GM19023 (cell line): ENCODE data around the gene SLC36A3.
"Not testable (repeated sequence)": the region's sequence is repeated elsewhere in the genome, so short reads cannot be mapped to it uniquely, and the experiment has no call there.

Experiments used
- ATAC-seq: cut with Tn5 transposase; IDR thresholded peaks from one replicate; pipeline ENCODE4 v1.9.1; 2021; ENCODE audit warnings: mild to moderate bottlenecking, moderate library complexity; ENCODE audit not compliant: unreplicated experiment

The SLC36A3 gene

DNA sequence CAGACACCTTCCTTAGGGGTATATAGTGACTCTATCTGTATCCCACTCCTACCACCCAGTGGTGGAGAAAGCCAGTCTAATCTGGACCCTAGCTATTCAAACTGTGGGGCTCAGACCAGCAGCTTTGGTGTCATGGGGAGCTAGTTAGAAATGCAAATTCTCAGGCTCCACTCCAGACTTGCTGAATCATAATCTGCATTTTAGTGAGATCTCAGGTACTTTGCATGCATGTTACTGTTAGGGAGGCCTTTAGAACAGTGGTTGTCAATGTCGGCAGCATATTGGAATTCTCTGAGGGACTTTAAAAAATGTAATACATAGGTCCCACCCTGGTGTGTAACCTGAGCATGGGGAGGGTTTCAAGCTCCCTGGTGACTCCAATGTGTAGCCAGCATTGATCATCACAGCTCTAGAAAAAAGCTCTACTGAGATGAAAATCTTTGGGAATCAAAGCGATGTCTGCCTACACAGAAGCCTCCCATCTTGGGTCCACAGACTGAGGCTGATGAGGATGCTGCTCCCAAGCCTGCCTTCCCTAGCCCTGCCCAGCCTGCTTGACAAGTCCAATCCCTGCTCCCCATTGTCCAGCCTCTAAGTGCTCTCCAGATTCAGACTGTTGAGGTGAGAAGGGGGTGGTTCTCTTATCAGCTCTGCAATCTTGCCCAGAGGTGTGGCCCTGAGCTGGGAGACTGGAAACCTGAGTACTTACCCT is 62.5 kb downstream of the SLC36A3 start:
- no peak for ATAC-seq

DNA sequence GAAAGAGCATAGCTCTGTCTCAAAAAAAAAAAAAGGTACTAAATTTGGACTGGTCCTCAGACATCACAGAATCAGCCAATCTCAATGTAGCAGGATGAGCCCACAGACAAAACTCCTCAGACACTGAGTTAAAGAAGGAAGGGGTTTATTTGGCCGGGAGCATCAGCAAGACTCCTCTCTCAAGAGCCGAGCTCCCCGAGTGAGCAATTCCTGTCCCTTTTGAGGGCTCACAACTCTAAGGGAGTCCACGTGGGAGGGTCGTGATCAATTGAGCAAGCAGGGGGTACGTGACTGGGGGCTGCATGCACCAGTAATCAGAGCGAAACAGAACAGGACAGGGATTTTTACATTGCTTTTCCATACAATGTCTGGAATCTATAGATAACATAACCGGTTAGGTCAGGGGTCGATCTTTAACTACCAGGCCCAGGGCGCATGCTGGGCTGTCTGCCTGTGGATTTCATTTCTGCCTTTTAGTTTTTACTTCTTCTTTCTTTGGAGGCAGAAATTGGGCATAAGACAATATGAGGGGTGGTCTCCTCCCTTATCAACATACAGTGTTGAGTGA is 63.2 kb downstream of the SLC36A3 start:
- not testable (repeated sequence) for ATAC-seq

DNA sequence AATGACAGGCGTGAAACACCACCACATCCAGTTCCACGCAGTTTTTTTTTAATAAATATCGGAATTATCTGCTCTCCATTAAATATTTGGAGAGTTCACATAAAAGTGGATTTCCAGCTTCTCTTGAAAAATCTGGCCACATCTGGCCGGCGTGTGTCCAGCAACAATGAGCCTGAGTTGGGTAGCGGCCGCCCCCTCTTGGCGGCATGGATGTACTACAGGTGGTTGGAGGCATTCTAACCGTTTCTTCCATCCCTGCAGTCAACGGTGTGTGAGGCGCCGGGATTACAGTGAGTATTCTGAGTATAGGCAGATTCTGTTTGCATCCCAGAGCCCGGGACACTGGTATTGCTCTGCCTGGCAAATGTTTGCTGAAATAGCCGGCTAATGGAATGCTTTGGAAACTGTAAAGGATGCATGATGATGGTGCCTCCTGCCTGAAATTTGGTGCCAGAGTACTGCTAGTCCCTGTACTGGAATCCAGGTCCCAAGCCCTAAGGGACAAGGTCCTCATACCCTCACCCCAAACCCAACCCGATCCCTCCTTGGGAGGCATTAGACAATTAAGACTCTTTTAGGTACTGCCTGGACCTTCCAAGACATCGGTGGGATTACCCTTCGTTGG is 64.2 kb downstream of the SLC36A3 start:
- ATAC-seq, result peak; percentile 41

DNA sequence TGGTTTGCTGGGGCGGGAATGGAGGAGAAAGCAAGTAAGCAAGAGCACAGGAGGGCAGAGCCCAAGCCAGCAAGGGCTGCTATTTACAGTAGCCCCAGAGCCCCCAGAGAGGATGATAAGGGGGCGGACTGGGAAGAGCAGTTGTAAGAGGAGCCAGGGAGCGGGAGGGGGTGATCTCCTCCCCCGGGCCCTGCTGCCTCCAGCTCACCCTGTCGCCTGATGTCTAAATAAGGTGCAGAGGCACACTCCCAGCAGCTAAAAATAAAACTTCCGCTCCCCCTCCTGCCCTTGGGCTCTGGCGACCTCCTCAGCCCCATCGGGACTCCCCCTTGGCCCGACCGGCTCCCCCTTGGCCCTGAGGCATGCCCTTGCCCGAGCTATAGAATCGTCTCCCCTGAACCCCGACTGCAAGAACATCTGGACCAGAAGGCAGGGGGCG is 65.2 kb downstream of the SLC36A3 start:
- ATAC-seq, result peak; percentile 37

DNA sequence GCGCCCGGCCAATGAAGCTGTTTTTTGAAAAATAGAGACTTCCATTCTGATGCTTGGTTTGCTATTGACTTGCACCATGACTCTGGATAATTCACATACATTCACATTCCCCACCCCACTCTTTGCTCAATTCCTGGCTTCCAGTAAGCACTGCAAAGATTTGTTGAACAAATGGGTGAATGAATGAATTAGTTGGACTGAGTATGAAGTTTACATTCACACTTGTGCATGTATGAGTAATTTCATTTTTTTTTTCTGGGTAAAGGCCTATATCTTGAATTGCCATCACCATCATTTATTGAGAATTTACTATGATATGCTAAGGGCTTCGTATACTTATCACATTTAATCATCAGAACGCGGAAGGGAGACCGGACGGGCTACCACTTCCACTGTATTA is 65.9 kb downstream of the SLC36A3 start:
- no peak for ATAC-seq

DNA sequence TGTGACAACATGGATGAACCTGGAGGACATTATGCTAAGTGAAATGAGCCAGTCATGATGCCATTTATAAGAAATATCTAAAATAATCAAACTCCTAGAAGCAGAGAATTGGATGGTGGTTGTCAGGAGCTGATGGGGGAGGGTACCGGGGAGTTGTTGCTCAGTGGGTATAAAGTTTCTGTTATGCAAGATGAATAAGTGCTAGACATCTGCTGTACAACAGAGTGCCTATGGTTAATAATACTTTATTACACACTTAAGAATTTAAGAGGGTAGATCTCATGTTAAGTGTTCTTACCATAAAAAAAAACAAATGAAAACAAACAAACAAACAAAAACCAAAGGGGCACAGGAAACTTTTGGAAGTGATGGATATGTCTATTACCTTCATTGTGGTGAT is 66.7 kb downstream of the SLC36A3 start:
- no peak for ATAC-seq

DNA sequence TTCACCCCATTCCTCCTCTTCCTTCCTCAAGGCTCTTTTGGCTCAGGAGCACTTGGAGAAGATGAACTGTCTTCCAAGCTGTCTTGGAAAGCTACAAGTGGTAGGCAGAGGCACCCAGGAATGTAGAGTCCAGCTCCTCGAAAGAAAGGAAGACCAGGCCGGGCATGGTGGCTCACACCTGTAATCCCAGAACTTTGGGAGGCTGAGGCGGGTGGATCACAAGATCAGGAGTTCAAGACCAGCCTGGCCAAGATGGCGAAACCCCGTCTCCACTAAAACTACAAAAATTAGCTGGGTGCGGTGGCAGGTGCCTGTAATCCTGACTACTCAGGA is 68.4 kb downstream of the SLC36A3 start:
- ATAC-seq, result not testable (repeated sequence)

DNA sequence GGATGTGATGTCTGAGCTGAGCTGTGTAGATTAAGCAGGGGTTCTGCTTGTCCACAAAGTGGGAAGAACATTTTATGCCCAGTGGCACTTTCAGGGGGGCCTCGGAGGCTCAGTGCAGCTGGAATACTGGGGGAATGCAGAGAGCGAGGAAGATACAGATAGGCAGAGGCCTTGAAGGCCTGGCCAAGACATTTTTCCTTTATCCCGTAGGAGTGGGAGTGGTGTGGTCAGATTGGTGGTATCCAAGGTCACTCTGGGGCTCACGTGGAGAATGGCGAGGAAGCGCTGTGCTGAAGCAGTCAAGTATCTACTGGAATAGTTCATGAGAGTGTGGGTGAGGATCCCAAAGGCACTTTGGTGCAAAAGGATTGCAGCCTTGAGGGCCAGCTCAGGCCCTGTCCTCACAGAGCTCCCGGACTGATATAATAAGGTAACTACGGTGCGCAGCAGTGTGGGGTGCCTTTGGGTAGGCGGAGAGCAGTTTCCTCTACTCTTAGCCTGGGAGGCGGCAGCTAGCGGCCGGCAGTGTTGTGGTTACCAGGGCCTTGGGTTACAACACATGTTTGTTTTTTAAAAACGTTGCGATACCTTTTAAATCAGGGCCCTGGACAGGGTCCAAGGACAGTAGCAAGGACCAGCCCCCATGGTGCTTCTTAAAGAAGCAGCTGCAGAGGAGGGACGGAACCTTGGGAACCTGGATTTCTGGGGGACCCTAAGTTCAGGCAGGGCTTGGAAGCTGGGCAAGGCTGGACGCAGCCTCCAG is 68.9 kb downstream of the SLC36A3 start:
- peak; percentile 64 for ATAC-seq

DNA sequence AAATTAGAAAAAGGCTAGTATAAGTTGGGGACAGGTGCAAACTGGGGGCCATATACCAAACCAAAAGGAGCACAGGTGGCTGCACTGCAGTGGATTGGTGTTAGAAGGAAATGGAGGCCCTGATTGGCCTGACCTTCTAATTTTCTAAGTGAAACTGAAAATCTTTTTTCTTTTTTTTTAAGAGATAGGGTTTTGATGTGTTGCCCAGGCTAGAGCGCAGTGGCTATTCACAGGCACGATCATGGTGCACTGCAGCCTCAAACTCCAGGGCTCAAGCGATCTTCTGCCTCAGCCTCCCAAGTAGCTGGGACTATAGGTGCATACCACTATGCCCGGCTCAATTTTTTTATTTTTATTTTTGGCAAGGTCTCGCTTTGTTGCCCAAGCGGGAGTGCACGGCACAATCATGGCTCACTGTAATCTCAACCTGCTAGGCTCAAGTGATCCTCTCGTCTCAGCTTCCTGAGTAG is 69.9 kb downstream of the SLC36A3 start:
- ATAC-seq, result peak; percentile 49

DNA sequence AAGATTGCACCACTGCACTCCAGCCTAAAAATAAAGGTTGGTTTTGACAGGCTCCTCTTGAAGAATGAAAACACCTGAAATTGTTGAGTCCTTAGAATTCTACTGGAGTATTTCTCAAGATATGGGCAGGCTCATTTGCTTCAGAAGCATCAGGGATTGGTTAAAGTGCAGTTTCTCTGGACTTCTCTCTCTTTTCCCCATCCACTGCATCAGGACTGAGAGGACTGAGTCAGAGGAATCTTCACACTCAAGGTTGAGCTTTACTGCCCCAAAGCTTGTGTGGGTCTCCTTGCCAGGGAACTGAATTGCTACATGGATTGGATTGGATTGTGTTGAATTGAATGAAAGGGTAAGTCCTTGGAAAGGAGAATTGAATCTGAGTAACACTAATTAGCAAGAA is 72.2 kb downstream of the SLC36A3 start:
- ATAC-seq, result no peak

DNA sequence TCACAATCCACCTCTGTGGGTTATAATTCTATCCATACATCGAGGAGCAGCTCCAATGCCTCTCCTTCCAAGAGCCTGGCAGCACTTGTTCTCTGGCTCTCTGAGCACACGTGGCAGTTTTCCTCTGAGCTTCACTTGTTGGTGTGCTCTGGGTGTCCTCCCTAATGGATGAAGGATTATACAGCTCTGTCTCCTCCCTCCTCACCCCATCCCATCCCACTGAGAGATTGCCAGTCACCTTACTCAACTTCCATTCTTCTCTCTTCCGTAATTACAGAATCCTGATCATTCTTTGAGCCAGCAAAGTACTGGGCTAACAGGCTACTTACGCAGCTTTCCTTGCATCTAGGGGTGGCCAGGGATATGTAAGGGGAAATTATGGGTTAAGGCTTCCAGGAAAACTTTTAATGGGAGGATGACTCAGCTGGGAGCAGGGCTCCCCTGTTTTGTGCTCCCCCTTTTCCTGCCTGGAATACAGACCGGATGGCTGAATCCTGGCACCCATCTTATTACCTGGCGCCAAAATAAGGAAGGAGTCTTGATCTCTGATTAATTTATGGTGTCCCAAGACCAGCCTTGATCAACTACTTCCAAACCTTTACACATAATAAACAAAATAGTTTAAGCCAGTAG is 73.4 kb downstream of the SLC36A3 start:
- ATAC-seq, result no peak

DNA sequence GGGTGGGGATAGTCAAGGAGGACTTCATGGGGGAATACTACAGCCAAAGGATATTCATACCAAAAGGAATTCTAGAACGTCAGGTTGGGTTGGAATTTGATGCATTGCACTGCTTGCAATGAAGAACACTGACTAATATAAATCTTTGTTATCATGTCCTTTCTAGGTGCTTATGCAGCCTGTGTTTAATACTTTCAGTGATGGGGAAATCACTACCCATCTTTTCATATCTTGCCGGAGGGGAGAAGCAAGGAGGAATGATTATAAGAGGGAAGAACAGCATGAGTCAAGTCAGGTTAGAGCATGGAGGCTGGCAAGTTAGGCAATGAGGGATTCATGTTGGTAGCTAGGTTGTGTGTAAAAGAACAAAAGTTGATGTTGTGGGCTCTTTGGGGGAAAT is 74.6 kb downstream of the SLC36A3 start:
- ATAC-seq, result no peak

DNA sequence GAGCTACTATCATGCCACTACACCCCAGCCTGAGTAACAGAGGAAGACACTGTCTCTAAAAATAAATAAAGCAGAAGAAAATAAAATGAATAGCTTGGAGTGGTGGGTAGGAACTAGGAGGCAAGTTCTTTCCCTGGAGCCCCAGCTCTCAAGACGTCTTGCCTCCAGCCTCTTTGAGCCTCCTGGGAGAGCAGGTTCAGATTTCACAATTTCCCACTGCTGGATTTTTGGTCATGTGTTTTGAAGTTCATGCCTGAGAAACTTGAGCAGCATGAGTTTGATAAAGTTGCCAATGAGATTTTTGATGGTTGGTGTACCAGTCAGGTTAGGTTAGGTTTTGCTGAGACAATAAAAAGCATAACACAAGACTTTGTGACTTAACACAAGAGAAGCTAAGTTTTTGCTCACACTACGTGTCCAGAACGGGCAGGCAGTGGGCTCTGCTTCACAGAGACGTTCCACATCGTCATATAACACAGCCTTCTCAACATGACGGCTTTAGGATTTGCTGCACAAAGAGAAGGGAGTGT is 75.6 kb downstream of the SLC36A3 start:
- ATAC-seq, result no peak
